ENCODE results near the gene TTC8. TPM values are rescaled to one million over a fixed set of nuclear protein-coding genes. Genes with fewer than 3 reads are reported as not detected.
"Not testable (repeated sequence)": the region's sequence is repeated elsewhere in the genome, so short reads cannot be mapped to it uniquely, and the experiment has no call there.

TTC8 gene
- total RNA-seq, 6 donors from 2014 or later, result 7.8 to 21.4 (median 15.7) TPM

DNA sequence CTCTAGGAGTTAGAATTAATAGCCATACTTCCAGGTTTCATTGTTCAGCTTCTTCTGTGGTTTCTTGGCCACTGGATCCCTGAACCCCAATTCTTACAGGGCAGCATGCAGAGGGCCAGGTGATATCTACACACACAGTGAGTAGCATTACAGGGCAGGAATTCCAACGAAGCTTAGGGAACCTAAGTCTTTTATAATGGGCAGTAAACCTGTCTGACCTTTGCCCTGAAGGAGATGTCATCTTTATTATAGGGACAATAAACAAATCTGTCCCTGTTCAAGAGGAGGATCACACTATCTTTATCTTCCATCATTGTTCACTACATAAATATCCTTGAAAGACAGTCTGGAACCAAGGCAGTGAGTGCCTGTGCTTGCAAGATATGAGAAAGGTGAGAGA is 20.0 kb upstream of the TTC8 start:
- TF ChIP-seq EP300 (IDR thresholded peaks at IDR 0.05) (no peak), POLR2AphosphoS5 (IDR thresholded peaks at IDR 0.05) (no peak), POLR2A (IDR thresholded peaks at IDR 0.05) (no peak)
- TF ChIP-seq, protein P1, sequence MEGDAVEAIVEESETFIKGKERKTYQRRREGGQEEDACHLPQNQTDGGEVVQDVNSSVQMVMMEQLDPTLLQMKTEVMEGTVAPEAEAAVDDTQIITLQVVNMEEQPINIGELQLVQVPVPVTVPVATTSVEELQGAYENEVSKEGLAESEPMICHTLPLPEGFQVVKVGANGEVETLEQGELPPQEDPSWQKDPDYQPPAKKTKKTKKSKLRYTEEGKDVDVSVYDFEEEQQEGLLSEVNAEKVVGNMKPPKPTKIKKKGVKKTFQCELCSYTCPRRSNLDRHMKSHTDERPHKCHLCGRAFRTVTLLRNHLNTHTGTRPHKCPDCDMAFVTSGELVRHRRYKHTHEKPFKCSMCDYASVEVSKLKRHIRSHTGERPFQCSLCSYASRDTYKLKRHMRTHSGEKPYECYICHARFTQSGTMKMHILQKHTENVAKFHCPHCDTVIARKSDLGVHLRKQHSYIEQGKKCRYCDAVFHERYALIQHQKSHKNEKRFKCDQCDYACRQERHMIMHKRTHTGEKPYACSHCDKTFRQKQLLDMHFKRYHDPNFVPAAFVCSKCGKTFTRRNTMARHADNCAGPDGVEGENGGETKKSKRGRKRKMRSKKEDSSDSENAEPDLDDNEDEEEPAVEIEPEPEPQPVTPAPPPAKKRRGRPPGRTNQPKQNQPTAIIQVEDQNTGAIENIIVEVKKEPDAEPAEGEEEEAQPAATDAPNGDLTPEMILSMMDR (IDR thresholded peaks at IDR 0.05), result no peak
- peaks cover 0 to 3% (median 1%) of the 10 kb centered on the region in 4 donors for H3K9me3 ChIP-seq
- ATAC-seq (ENCODE audit: low FRiP score in 2 of 2) (no peak), DNase-seq (no peak)
- H3K4me1 ChIP-seq, result no peaks in the 10 kb centered on the region
- no peaks in the 10 kb centered on the region for H3K36me3 ChIP-seq
- no peak overlapping the region for H3K27ac ChIP-seq
- H3K27me3 ChIP-seq, result no peaks in the 10 kb centered on the region
- H3K4me3 ChIP-seq, result no peak overlapping the region
- 60 to 74% methylated on average over 1 of the region's 1 CpG for WGBS, 2 donors

DNA sequence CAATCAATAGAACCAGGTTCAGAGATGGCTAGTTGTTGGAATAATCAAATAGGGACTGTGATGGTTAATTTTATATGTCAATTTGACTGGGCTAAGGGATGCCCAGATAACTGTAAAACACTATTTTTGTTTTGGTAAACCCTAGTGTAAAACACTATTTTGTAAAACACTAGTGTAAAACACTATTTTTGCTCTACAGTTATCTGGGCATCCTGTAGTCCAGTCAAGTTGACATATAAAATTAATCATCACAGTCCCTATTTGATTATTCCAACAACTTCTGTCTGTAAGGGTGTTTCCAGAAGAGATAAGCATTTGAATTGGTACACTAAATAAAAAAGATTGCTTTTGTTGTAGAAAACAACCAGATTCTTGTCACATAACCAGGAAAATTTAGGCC is 16.1 kb upstream of the TTC8 start:
- no peak for DNase-seq
- no peak overlapping the region for H3K27ac ChIP-seq
- no peaks in the 10 kb centered on the region for H3K36me3 ChIP-seq
- H3K4me1 ChIP-seq, result no peaks in the 10 kb centered on the region
- no peak for ATAC-seq (ENCODE audit: low FRiP score in 2 of 2)
- peaks cover 0 to 3% (median 1%) of the 10 kb centered on the region in 4 donors for H3K9me3 ChIP-seq
- TF ChIP-seq POLR2A (IDR thresholded peaks at IDR 0.05), result no peak
- no peak for TF ChIP-seq POLR2AphosphoS5 (IDR thresholded peaks at IDR 0.05)
- TF ChIP-seq, protein P1 (IDR thresholded peaks at IDR 0.05), result no peak
- TF ChIP-seq EP300 (IDR thresholded peaks at IDR 0.05), result no peak
- no peaks in the 10 kb centered on the region for H3K27me3 ChIP-seq
- H3K4me3 ChIP-seq, result no peak overlapping the region

DNA sequence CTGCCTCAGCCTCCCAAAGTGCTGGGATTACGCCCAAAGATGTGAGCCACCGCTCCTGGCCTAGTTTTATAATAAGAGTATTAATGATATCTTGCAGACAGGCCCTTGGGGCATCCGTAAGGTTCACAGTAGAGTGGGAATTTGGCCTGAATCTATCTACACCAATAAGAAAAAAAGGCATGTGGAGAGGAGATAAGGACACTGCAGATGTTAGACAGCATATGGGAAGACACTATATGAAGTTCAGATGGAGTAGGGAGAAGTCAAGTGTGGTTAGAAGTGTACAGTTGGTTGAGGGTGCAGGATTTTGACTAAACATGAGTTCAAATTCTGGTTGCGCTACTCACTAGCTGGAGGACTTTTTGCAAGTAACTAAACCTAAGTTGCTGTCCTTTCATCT is 8.5 kb upstream of the TTC8 start:
- 93 to 96% methylated on average over 4 of the region's 4 CpGs for WGBS, 2 donors
- ATAC-seq (ENCODE audit: low FRiP score in 2 of 2) (no peak), DNase-seq (no peak)
- Histone ChIP-seq H3K27me3 (no peaks in the 10 kb centered on the region), H3K4me1 (no peaks in the 10 kb centered on the region), H3K4me3 (no peak overlapping the region), H3K9me3 (no peaks in the 10 kb centered on the region), H3K36me3 (no peaks in the 10 kb centered on the region), H3K27ac (no peak overlapping the region)
- TF ChIP-seq POLR2AphosphoS5 (IDR thresholded peaks at IDR 0.05) (no peak), POLR2A (IDR thresholded peaks at IDR 0.05) (no peak), EP300 (IDR thresholded peaks at IDR 0.05) (no peak)
- TF ChIP-seq, protein P1 (IDR thresholded peaks at IDR 0.05), result no peak

DNA sequence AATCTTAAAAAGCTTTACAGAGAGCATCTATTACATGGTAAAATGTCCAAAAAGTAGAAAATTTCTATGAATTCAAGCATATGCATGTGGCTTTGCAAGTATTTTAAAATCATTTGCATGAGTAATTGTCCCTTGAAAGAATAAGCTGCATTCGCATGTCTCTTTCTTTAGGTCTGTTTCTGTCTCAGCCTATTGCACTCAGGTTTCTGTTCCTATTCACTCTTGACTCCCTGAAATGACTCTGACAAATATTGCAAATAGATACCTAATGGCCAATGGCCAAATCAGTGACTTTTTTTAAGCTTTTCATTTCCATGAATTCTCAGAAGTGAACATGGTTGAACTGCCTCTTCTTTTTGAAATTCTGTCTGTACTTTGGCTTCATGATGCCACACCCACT is 6.4 kb upstream of the TTC8 start:
- Histone ChIP-seq H3K27ac (no peak overlapping the region), H3K9me3 (no peaks in the 10 kb centered on the region), H3K4me3 (no peak overlapping the region), H3K27me3 (no peaks in the 10 kb centered on the region), H3K4me1 (no peaks in the 10 kb centered on the region), H3K36me3 (no peaks in the 10 kb centered on the region)
- TF ChIP-seq EP300 (IDR thresholded peaks at IDR 0.05) (no peak), POLR2AphosphoS5 (IDR thresholded peaks at IDR 0.05) (no peak), POLR2A (IDR thresholded peaks at IDR 0.05) (no peak)
- TF ChIP-seq, protein P1 (IDR thresholded peaks at IDR 0.05), result no peak
- WGBS, 2 donors, result 85 to 92% methylated on average over 1 of the region's 1 CpG
- ATAC-seq (ENCODE audit: low FRiP score in 2 of 2), result no peak
- DNase-seq, result no peak

DNA sequence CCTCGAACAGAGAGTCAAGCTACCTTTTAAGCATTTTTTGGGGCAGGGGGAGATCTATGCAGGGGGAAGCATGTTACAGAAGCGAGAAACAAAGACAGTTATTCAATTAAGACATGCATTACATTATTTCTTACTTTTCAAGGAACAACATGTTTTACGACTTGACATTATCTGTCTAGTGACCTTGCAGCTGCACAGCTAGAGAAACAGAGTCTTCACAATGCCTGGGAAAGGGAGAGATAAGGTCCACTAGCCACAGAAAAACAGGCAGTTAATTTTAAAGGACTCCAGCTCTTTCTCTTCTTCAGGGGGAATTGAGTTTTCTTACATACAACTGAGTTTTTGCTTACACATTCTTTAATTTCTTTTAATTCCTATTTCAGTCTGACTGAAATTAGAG is 4.8 kb upstream of the TTC8 start:
- not testable (repeated sequence) for DNase-seq; H3K4me3 ChIP-seq; ATAC-seq (ENCODE audit: low FRiP score in 2 of 2); H3K27ac ChIP-seq; H3K9me3 ChIP-seq; H3K27me3 ChIP-seq; H3K4me1 ChIP-seq; H3K36me3 ChIP-seq
- WGBS, 2 donors, result 65 to 66% methylated on average over 3 of the region's 3 CpGs

All from upper lobe of left lung (tissue), 6 donors.